H1 (cell line): ENCODE measurements around the gene PDE4D. TPM values are rescaled to one million over a fixed set of nuclear protein-coding genes. Genes with fewer than 3 reads are reported as not detected.

ENCODE experiments used
- CTCF ChIA-PET: fragments of 300-600 bp; sonication (Branson Sonifier 250); formaldehyde crosslinking; loops from one replicate; lab custom pipeline; 2021; ENCODE audit not compliant: partially characterized antibody; lab: Charles Lee
- POLR2A ChIA-PET: fragments of 300-600 bp; sonication (Branson Sonifier 250); formaldehyde crosslinking; loops from one replicate; lab custom pipeline; 2021; ENCODE audit warnings: inconsistent platforms; ENCODE audit not compliant: partially characterized antibody; lab: Charles Lee
- DNase-seq, 2 experiments: peaks; one replicate each; pipeline versions ENCODE4 v3.0.0 to v3.0.0-alpha.2; 2010 to 2022; ENCODE audit warnings: low spot score in 2 of 2, low read depth in 1 of 2, mixed read lengths in 1 of 2
- FAIRE-seq: peaks from 2 replicates; lab custom pipeline; 2011; peaks lifted over from hg19 to GRCh38; lab: Jason Lieb, UNC
- H2AFZ ChIP-seq: 2 replicates; pipeline ENCODE4 v1.8.1; 2012; ENCODE audit warnings: low read length, inconsistent platforms
- H2AK5ac ChIP-seq: 2 replicates; pipeline ENCODE4 v1.6.1; 2013; ENCODE audit warnings: low read depth, low read length
- H2BK120ac ChIP-seq: replicated peaks from 2 replicates; pipeline ENCODE3; 2013; ENCODE audit warnings: low read depth, low read length, inconsistent platforms
- H2BK12ac ChIP-seq: 2 replicates; pipeline ENCODE4 v1.6.1; 2013; ENCODE audit warnings: low read depth, low read length
- H2BK15ac ChIP-seq: 2 replicates; pipeline ENCODE4 v1.6.1; 2013; ENCODE audit warnings: low read length
- H2BK20ac ChIP-seq: 2 replicates; pipeline ENCODE4 v1.6.1; 2013; ENCODE audit warnings: low read length
- H2BK5ac ChIP-seq: 2 replicates; pipeline ENCODE4 v1.6.1; 2013; ENCODE audit warnings: low read depth, low read length
- H3K14ac ChIP-seq: 2 replicates; pipeline ENCODE4 v1.6.1; 2013; ENCODE audit warnings: inconsistent platforms; ENCODE audit not compliant: insufficient read length
- H3K18ac ChIP-seq: 2 replicates; pipeline ENCODE4 v1.6.1; 2013; ENCODE audit warnings: low read length; ENCODE audit errors: extremely low read depth
- H3K23ac ChIP-seq: 2 replicates; pipeline ENCODE4 v1.6.1; 2013; ENCODE audit warnings: inconsistent platforms; ENCODE audit not compliant: insufficient read length
- H3K23me2 ChIP-seq: 2 replicates; pipeline ENCODE4 v1.6.1; 2013; ENCODE audit warnings: low read depth, low read length
- H3K27ac ChIP-seq: 2 replicates; pipeline ENCODE4 v1.6.1; 2011; ENCODE audit warnings: low read depth, low read length, inconsistent platforms
- H3K27me3 ChIP-seq, 4 experiments: replicated peaks in 1 of 4; 1 replicate in 1 of 4; 2 replicates in 3 of 4; pipeline versions ENCODE4 v1.6.1 to v1.8.1; 2011 to 2013; ENCODE audit warnings: low read length in 3 of 4, mild to moderate bottlenecking in 3 of 4, inconsistent platforms in 2 of 4, mixed read lengths in 2 of 4, moderate library complexity in 1 of 4; ENCODE audit not compliant: control insufficient read depth in 3 of 4, insufficient read depth in 3 of 4; ENCODE audit errors: extremely low read depth in 1 of 4
- H3K36me3 ChIP-seq, 4 experiments: 2 replicates each; pipeline versions ENCODE4 v1.6.1 to v1.8.1; 2011 to 2013; ENCODE audit warnings: mild to moderate bottlenecking in 4 of 4, low read length in 3 of 4, moderate library complexity in 2 of 4, control low read depth in 1 of 4, inconsistent platforms in 1 of 4; ENCODE audit not compliant: insufficient read depth in 4 of 4, control insufficient read depth in 2 of 4
- H3K4ac ChIP-seq: replicated peaks from 2 replicates; pipeline ENCODE3; 2013; ENCODE audit warnings: low read length, low read depth, mixed read lengths, inconsistent platforms; ENCODE audit not compliant: insufficient read length
- H3K4me1 ChIP-seq, 4 experiments: replicated peaks in 1 of 4; 1 replicate in 1 of 4; 2 replicates in 3 of 4; pipeline versions ENCODE4 v1.6.1 to v1.8.1; 2011 to 2013; ENCODE audit warnings: low read length in 3 of 4, inconsistent platforms in 2 of 4, mixed read lengths in 1 of 4; ENCODE audit not compliant: insufficient read depth in 4 of 4, control insufficient read depth in 3 of 4
- H3K4me2 ChIP-seq, 2 experiments: 2 replicates each; pipeline versions ENCODE4 v1.6.1 to v1.8.1; 2011 to 2013; ENCODE audit warnings: low read depth in 2 of 2, low read length in 2 of 2, control low read depth in 1 of 2, inconsistent platforms in 1 of 2, mild to moderate bottlenecking in 1 of 2; ENCODE audit not compliant: insufficient read depth in 1 of 2
- H3K4me3 ChIP-seq, 4 experiments: fragments of 200-600, 300-600 bp in 1 of 4; sonication (generic), shearing (Covaris generic), sonication (Bioruptor Twin) in 1 of 4; 2 replicates each; pipeline versions ENCODE4 v1.5.1 to v1.8.1; 2011 to 2016; ENCODE audit warnings: low read length in 4 of 4, low read depth in 3 of 4, control low read depth in 2 of 4, inconsistent platforms in 2 of 4, mild to moderate bottlenecking in 2 of 4, mixed read lengths in 1 of 4, moderate library complexity in 1 of 4; ENCODE audit not compliant: insufficient read depth in 2 of 4; ENCODE audit errors: extremely low read depth in 1 of 4
- H3K56ac ChIP-seq: replicated peaks from 2 replicates; pipeline ENCODE3; 2013; ENCODE audit warnings: low read depth, mild to moderate bottlenecking, mixed read lengths, low read length, inconsistent platforms; ENCODE audit not compliant: insufficient read length
- H3K79me1 ChIP-seq: 2 replicates; pipeline ENCODE4 v1.6.1; 2013; ENCODE audit warnings: low read depth, low read length, control low read depth
- H3K79me2 ChIP-seq, 2 experiments: 2 replicates each; pipeline versions ENCODE4 v1.6.1 to v1.8.1; 2012 to 2013; ENCODE audit warnings: low read length in 2 of 2, mild to moderate bottlenecking in 2 of 2, inconsistent platforms in 1 of 2; ENCODE audit not compliant: insufficient read depth in 2 of 2, control insufficient read depth in 1 of 2
- H3K9ac ChIP-seq, 4 experiments: replicated peaks in 1 of 4; 1 replicate in 1 of 4; 2 replicates in 3 of 4; pipeline versions ENCODE4 v1.6.1 to v1.8.1; 2011 to 2013; ENCODE audit warnings: low read depth in 3 of 4, low read length in 3 of 4, control low read depth in 2 of 4, mild to moderate bottlenecking in 2 of 4, moderate library complexity in 2 of 4, inconsistent platforms in 1 of 4; ENCODE audit errors: extremely low read depth in 1 of 4
- H3K9me3 ChIP-seq, 2 experiments: 2 replicates each; pipeline versions ENCODE4 v1.6.1 to v1.8.1; 2012 to 2013; ENCODE audit warnings: mild to moderate bottlenecking in 2 of 2, moderate library complexity in 2 of 2, control low read depth in 1 of 2, inconsistent platforms in 1 of 2, low read depth in 1 of 2, low read length in 1 of 2, mixed read lengths in 1 of 2; ENCODE audit not compliant: insufficient read depth in 2 of 2
- H4K20me1 ChIP-seq, 2 experiments: replicated peaks in 1 of 2; 2 replicates each; pipeline versions ENCODE3 to v1.8.1; 2011 to 2013; ENCODE audit warnings: inconsistent platforms in 2 of 2, low read length in 2 of 2, mild to moderate bottlenecking in 1 of 2; ENCODE audit not compliant: insufficient read depth in 2 of 2, control insufficient read depth in 1 of 2
- H4K5ac ChIP-seq: 2 replicates; pipeline ENCODE4 v1.6.1; 2013; ENCODE audit warnings: low read length, low read depth, mixed read lengths, inconsistent platforms; ENCODE audit not compliant: insufficient read length
- H4K8ac ChIP-seq: 2 replicates; pipeline ENCODE4 v1.8.0; 2013; ENCODE audit warnings: mild to moderate bottlenecking, moderate library complexity, low read length, inconsistent platforms; ENCODE audit not compliant: insufficient read depth; ENCODE audit errors: extremely low read depth
- H4K91ac ChIP-seq: replicated peaks from 2 replicates; pipeline ENCODE3; 2013; ENCODE audit warnings: low read length, mixed read lengths, inconsistent platforms; ENCODE audit not compliant: insufficient read length
- BACH1 ChIP-seq: IDR thresholded peaks from 2 replicates; pipeline ENCODE4 v1.6.1; 2012; ENCODE audit warnings: low read length, improper control_type of control experiment
- CTBP2 ChIP-seq: IDR thresholded peaks from 2 replicates; pipeline ENCODE4 v1.7.0; 2011; ENCODE audit warnings: borderline replicate concordance, mild to moderate bottlenecking, moderate library complexity, mixed read lengths, low read length; ENCODE audit not compliant: insufficient read depth, insufficient read length
- EZH2 ChIP-seq: fragments of 200-600 bp; sonication (generic); IDR thresholded peaks from 2 replicates; pipeline ENCODE4 v1.7.1; 2012; ENCODE audit warnings: low read depth, mild to moderate bottlenecking, moderate library complexity, low read length, inconsistent platforms; ENCODE audit not compliant: severe bottlenecking
- GTF2F1 ChIP-seq: IDR thresholded peaks from 2 replicates; pipeline ENCODE4 v1.6.1; 2012; ENCODE audit warnings: low read depth, low read length, improper control_type of control experiment, borderline replicate concordance
- PHF8 ChIP-seq: fragments of 200-600 bp; sonication (generic); conservative IDR thresholded peaks from 2 replicates; pipeline ENCODE4 v1.7.1; 2012; ENCODE audit warnings: low read depth, mild to moderate bottlenecking, inconsistent platforms, low read length, moderate library complexity
- polyA plus RNA-seq, 7 experiments: library from polyadenylated mRNA; depleted of rRNA in 3 of 7; stranded (reverse) in 5 of 7; unstranded in 2 of 7; fragments of >200 nt in 5 of 7; fragments of 200-250 nt in 2 of 7; gene quantifications; 1 replicate in 5 of 7; 2 replicates in 1 of 7; 4 replicates in 1 of 7; pipeline versions ENCODE4 v1.2.1 to v1.2.3, GENCODE V29; 2011 to 2013; ENCODE audit warnings: missing spikeins in 2 of 7, mixed read lengths in 2 of 7
- total RNA-seq: library from RNA; stranded (reverse); fragmentation: NEBNext Ultra II Directional; extraction: Animal tissue kit (Norgen Biotek cat#: 25700); gene quantifications from 2 replicates; pipeline ENCODE4 v1.2.1, GENCODE V29; 2021
- TF ChIP-seq, protein P1 (sequence below): IDR thresholded peaks from 2 replicates; pipeline ENCODE4 v1.6.1; 2012; ENCODE audit warnings: low read length, inconsistent platforms
- TF ChIP-seq, protein P2 (sequence below), 3 experiments: IDR thresholded peaks; 1 replicate in 2 of 3; 2 replicates in 1 of 3; pipeline versions ENCODE4 v1.5.1 to v1.6.1; 2011; ENCODE audit warnings: low read length in 3 of 3, mild to moderate bottlenecking in 3 of 3, inconsistent platforms in 2 of 3, low read depth in 1 of 3, moderate library complexity in 1 of 3; ENCODE audit not compliant: insufficient read depth in 1 of 3; ENCODE audit errors: control extremely low read depth in 1 of 3
- TF ChIP-seq, protein P3 (sequence below): IDR thresholded peaks from 2 replicates; pipeline ENCODE4 v1.6.1; 2011; ENCODE audit warnings: low read depth, mild to moderate bottlenecking, low read length; ENCODE audit not compliant: insufficient read depth

PDE4D gene
- total and polyA plus RNA-seq, 2 of the 8 experiments (the other 6 are each of a cell fraction or from before 2014, with no cell fraction given): 2.3 to 3.7 TPM

DNA sequence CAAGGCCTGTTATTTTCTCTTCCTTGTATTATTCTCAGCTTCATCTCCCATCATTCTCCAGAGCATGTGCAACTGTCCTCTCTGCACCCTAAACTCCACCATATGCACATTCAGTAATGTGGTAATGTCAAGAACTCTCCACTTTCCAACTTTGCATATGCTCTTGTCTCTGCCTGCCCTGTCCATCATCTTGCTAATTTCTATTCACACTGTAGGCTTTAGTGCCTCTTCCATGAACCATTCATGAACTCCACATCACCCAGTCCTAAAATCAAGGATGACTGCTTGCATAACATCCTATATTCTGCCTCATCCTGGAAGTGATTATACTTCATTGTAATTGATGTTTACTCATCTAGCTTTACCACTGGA, 354.8 kb downstream of the PDE4D start:
- ChIA-PET CTCF (interaction anchor here (2.0 kb wide), 1 partner anchor 11 kb away, joined by 4 read pairs; no protein-coding TSS in a partner anchor), POLR2A (no interaction called here)
- no peak overlapping the region for H3K27ac ChIP-seq
- H4K8ac ChIP-seq: no peak overlapping the region
- no peak overlapping the region for H2BK15ac ChIP-seq
- no peak overlapping the region for H2AK5ac ChIP-seq
- no peak overlapping the region for H2BK12ac ChIP-seq
- H3K23me2 ChIP-seq: no peaks in the 10 kb centered on the region
- H3K18ac ChIP-seq: no peak overlapping the region
- H2BK20ac ChIP-seq: 0 out of 2 replicates have a peak overlapping the region, but pooled peaks have one; percentile 21
- no peak overlapping the region for H3K9ac ChIP-seq
- no peak overlapping the region for H2BK120ac ChIP-seq
- H2BK5ac ChIP-seq: no peak overlapping the region
- no peak overlapping the region for H3K23ac ChIP-seq
- DNase-seq (no peak), FAIRE-seq (no peak)
- no peak overlapping the region for H3K14ac ChIP-seq
- no peaks in the 10 kb centered on the region for H3K4me1 ChIP-seq
- H3K36me3 ChIP-seq: no peaks in the 10 kb centered on the region
- H4K91ac ChIP-seq: no peak overlapping the region
- H3K27me3 ChIP-seq: no peaks in the 10 kb centered on the region
- no peak overlapping the region for H3K56ac ChIP-seq
- no peak overlapping the region for H3K4me3 ChIP-seq
- no peak overlapping the region for H3K4ac ChIP-seq
- no peak overlapping the region for H3K4me2 ChIP-seq
- TF ChIP-seq, protein P1, sequence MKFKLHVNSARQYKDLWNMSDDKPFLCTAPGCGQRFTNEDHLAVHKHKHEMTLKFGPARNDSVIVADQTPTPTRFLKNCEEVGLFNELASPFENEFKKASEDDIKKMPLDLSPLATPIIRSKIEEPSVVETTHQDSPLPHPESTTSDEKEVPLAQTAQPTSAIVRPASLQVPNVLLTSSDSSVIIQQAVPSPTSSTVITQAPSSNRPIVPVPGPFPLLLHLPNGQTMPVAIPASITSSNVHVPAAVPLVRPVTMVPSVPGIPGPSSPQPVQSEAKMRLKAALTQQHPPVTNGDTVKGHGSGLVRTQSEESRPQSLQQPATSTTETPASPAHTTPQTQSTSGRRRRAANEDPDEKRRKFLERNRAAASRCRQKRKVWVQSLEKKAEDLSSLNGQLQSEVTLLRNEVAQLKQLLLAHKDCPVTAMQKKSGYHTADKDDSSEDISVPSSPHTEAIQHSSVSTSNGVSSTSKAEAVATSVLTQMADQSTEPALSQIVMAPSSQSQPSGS: no peak
- TF ChIP-seq PHF8: no peak
- TF ChIP-seq, protein P2, sequence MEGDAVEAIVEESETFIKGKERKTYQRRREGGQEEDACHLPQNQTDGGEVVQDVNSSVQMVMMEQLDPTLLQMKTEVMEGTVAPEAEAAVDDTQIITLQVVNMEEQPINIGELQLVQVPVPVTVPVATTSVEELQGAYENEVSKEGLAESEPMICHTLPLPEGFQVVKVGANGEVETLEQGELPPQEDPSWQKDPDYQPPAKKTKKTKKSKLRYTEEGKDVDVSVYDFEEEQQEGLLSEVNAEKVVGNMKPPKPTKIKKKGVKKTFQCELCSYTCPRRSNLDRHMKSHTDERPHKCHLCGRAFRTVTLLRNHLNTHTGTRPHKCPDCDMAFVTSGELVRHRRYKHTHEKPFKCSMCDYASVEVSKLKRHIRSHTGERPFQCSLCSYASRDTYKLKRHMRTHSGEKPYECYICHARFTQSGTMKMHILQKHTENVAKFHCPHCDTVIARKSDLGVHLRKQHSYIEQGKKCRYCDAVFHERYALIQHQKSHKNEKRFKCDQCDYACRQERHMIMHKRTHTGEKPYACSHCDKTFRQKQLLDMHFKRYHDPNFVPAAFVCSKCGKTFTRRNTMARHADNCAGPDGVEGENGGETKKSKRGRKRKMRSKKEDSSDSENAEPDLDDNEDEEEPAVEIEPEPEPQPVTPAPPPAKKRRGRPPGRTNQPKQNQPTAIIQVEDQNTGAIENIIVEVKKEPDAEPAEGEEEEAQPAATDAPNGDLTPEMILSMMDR (IDR thresholded peaks at IDR 0.05; ENCODE audit: control extremely low read depth in 1 of 3, insufficient read depth in 1 of 3, low read depth in 1 of 3, low read length in 3 of 3): no peak
- no peak for TF ChIP-seq EZH2
- TF ChIP-seq, protein P3, sequence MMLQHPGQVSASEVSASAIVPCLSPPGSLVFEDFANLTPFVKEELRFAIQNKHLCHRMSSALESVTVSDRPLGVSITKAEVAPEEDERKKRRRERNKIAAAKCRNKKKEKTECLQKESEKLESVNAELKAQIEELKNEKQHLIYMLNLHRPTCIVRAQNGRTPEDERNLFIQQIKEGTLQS: no peak
- no peak for TF ChIP-seq BACH1
- TF ChIP-seq CTBP2: no peak
- no peak for TF ChIP-seq GTF2F1
- H2AFZ ChIP-seq: no peak overlapping the region
- no peaks in the 10 kb centered on the region for H3K79me2 ChIP-seq
- no peak overlapping the region for H4K5ac ChIP-seq
- H3K79me1 ChIP-seq: no peaks in the 10 kb centered on the region
- H4K20me1 ChIP-seq: no peaks in the 10 kb centered on the region
- H3K9me3 ChIP-seq: no peaks in the 10 kb centered on the region
